Measurements from ENCODE around the gene LGALS14. TPM values are rescaled to one million over a fixed set of nuclear protein-coding genes. Genes with fewer than 3 reads are reported as not detected.

The LGALS14 gene
- total RNA-seq, 4 donors from 2014 or later: not detected

DNA sequence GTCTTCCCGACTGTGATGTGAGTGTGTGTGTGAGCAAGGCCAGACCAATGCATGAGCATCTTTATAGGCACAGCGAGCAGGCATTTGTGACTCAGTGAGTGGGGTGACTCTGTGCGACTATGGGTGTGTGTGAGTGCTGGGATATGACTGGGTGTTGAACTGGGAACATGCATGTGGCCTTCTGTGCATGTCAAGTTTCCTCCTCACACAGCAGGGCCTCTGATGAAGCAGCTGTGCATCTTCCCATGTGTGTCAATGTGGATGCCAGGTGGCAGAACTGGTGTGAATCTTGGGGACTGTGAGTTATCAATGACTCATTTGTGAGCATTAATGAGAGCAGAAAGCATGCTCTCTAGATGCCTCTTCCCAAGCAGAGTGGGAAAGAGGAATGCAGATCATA lies 12.1 kb upstream of the LGALS14 start:
- H3K27ac ChIP-seq: no peak overlapping the region
- TF ChIP-seq POLR2A (IDR thresholded peaks at IDR 0.05): no peak
- no peak for TF ChIP-seq CTCF (IDR thresholded peaks at IDR 0.05)
- no peak for DNase-seq
- H3K9me3 ChIP-seq: no peaks in the 10 kb centered on the region
- no peaks in the 10 kb centered on the region for H3K36me3 ChIP-seq
- no peaks in the 10 kb centered on the region for H3K27me3 ChIP-seq
- no peak overlapping the region for H3K4me3 ChIP-seq
- no peaks in the 10 kb centered on the region for H3K4me1 ChIP-seq

DNA sequence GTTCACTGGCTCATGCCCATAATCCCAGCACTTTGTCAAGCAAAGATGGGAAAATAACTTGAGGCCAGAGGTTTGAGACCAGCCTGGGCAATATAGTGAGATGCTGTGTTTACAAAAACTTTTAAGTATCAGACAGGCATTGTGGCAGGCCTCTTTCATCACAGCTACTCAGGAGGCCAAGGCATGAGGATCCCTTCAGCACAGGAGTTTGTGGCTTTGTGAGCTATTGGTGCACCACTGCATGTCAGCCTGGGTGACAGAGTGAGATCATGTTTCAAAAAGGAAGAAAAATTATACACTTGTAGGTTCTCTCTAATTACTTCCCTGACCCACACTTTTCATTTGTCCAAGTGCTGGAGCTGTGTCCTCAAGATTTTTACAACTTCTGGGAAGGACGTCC lies 11.5 kb upstream of the LGALS14 start:
- TF ChIP-seq CTCF (IDR thresholded peaks at IDR 0.05) (no peak), POLR2A (IDR thresholded peaks at IDR 0.05) (no peak)
- Histone ChIP-seq H3K4me1 (no peaks in the 10 kb centered on the region), H3K27ac (no peak overlapping the region), H3K36me3 (no peaks in the 10 kb centered on the region), H3K4me3 (no peak overlapping the region), H3K27me3 (no peaks in the 10 kb centered on the region), H3K9me3 (no peaks in the 10 kb centered on the region)
- DNase-seq: no peak

- no peaks in the 10 kb centered on the region for H3K27me3 ChIP-seq
- no peak for DNase-seq
- H3K4me3 ChIP-seq: no peak overlapping the region
- H3K4me1 ChIP-seq: no peaks in the 10 kb centered on the region
- H3K27ac ChIP-seq: no peak overlapping the region
- no peaks in the 10 kb centered on the region for H3K9me3 ChIP-seq
- TF ChIP-seq POLR2A (IDR thresholded peaks at IDR 0.05) (no peak), CTCF (IDR thresholded peaks at IDR 0.05) (no peak)
- H3K36me3 ChIP-seq: no peaks in the 10 kb centered on the region
Observed at GRCh38 chr19:39695759-39696158, 8.5 kb upstream of the LGALS14 start.

GRCh38 chr19:39696387-39696786 lies 7.9 kb upstream of the LGALS14 start:
- no peak for DNase-seq
- H3K27ac ChIP-seq: no peak overlapping the region

GRCh38 chr19:39698535-39698934 lies 5.7 kb upstream of the LGALS14 start:
- Histone ChIP-seq H3K36me3 (no peaks in the 10 kb centered on the region), H3K4me1 (no peaks in the 10 kb centered on the region), H3K27ac (no peak overlapping the region), H3K9me3 (no peaks in the 10 kb centered on the region), H3K27me3 (no peaks in the 10 kb centered on the region), H3K4me3 (no peak overlapping the region)
- no peak for DNase-seq
- no peak for TF ChIP-seq CTCF (IDR thresholded peaks at IDR 0.05)
- no peak for TF ChIP-seq POLR2A (IDR thresholded peaks at IDR 0.05)

More at GRCh38 chr19:39696387-39696786, 7.9 kb upstream of the LGALS14 start:
- no peak overlapping the region for H3K4me3 ChIP-seq
- TF ChIP-seq CTCF (IDR thresholded peaks at IDR 0.05) (no peak), POLR2A (IDR thresholded peaks at IDR 0.05) (no peak)
- no peaks in the 10 kb centered on the region for H3K4me1 ChIP-seq
- H3K27me3 ChIP-seq: no peaks in the 10 kb centered on the region
- H3K36me3 ChIP-seq: no peaks in the 10 kb centered on the region
- H3K9me3 ChIP-seq: no peaks in the 10 kb centered on the region

DNA sequence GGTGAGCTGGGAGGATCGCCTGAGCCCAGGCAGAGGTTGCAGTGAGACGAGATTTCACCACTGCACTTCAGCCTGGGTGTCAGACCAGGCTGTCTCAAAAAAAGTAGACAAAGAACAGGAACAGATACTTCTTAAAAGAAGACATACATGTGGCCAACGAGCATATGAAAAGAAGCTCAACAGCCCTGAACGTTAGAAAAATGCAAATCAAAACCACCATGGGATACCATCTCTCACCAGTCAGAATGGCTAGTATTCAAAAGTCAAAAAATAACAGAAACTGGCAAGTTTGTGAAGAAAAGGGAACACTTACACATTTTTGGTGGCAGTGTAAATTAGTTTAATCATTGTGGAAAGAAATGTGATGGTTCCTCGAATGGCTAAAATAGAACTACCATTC lies 3.0 kb upstream of the LGALS14 start:
- Histone ChIP-seq H3K27ac (no peak overlapping the region), H3K4me1 (no peaks in the 10 kb centered on the region), H3K9me3 (no peaks in the 10 kb centered on the region), H3K36me3 (no peaks in the 10 kb centered on the region), H3K4me3 (no peak overlapping the region), H3K27me3 (no peaks in the 10 kb centered on the region)
- TF ChIP-seq CTCF (IDR thresholded peaks at IDR 0.05) (no peak), POLR2A (IDR thresholded peaks at IDR 0.05) (no peak)
- DNase-seq: no peak

Data from Peyer's patch (tissue), 4 donors.